Activated CD4-positive, alpha-beta T cell treated with anti-CD3 and anti-CD28 coated beads, Interleukin-10, Interleukin-2, amounts not matched to agents 100 ng/mL and 50 ng/mL, durations not matched to agents 16 hours and 8 hours (primary cell): ENCODE measurements around the gene KCNH2.

ENCODE experiments used
- DNase-seq: peaks from one replicate; pipeline ENCODE4 v3.0.0-alpha.2; 2020

Gene KCNH2

DNA sequence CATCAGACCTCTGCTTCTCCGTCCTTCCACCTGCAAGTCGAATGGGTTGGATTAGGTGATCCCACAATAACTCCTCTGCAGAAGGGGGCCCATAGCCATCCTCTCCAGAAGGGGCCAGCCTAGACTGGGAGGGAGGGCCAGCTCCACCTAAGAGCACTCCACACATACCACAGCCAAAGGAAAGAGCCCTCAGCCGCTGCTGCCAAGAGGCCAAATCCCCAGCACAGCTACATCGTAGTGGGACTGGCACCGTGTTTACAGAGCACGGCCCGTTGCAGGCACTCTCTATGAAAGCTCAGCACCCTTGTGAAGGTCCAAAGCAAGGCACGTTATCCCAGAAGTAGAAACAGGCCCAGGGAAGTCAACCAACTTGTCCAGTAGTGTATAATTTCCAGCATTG, 5.4 kb downstream of the KCNH2 start:
- DNase-seq = no peak

DNA sequence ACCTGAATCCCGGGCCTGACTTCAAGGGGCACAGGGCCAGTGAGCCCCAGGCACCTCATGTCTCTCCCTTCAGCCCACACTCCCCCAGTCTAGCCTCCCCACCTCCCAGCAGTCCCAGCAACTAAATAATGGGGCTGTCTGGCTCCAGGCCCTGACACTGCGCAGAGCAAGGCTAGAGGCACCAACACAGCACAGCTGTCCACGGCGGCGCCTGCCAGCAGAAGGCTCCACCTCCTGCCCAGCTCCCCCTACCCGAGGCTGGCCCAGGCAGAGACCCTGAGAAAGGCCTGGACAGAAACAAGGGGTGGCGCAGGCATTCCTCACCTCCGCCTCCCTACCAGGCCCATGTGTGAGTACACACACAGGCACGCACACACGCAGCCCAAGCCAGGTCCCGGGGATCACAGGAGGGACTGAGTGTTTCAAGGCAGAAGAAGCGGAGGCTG, 6.1 kb downstream of the KCNH2 start:
- DNase-seq = no peak

DNA sequence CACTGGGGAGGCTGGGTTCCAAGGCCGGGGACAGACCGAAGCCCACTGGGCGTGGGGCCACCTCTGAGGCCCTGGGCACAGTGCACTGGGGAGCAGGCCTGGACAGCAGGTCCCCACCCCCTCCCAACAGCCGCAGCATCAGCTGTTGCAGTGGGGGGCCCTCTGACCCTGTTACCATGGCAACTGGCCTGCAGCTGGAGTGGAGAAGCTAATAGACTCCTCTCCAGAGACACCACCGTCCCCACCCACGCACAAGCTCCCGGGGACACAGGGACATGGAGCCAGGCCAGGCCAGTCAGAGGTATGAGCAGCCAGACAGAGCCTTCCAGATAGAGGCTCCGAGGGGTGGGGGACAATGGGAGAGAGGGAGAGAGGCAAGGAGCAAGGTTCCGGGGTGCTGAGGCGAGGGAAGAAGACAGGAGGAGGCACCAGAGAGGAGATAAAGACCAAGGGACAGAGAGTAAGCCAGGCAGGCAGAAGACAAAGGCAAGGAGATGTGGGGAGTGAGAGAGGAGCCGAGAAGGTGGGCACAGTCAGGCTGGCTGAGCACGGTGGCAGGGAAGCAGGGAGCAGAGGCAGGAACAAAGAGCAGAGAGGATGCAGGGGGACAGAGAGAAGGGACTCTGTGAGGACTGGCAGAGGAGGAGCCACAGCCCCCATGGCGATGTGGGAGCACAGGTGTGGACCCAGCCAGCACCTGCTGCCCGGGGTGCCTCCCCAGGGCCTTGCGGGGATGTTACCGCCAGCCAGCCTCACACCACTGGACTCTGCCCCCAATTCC, 6.7 kb downstream of the KCNH2 start:
- DNase-seq = no peak

DNA sequence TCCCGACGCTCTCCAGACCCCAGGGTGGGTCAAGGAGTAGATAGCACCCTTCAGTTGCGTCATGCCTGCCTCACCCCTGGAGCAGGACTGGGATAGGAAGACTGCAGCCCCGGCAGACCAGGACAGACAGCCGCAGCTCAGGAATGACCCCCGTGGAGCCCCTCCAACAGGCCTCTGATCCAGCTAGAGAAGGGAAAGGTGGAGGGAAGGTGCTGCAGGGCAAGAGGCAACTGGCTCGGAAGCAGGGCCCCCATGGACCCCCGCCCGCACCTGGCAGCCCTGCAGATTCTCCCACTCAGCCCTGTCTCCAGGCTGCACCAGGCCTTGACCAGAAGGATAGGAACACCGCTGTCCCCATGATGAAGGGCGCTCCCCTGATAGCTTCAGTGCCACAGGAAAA, 7.7 kb downstream of the KCNH2 start:
- no peak for DNase-seq

DNA sequence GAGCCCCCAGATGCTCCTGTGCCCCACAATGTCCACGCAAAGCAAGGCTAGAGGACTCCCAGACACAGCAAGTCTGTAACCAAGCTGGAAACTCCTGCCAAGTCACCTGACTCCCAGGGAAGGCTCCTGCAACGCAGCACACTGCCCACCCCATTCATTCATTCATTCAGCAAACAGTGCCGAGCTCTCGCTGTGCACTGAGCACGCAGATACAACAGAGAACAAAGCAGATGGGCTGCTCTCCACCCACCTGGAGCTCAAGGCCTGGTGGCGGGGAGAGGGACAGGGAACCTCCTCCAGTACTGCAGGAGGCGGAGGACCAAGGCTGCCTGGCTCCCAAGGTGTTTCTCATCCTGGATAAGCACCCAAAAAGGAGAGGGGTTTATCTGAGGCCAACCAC, 8.6 kb downstream of the KCNH2 start:
- no peak for DNase-seq

DNA sequence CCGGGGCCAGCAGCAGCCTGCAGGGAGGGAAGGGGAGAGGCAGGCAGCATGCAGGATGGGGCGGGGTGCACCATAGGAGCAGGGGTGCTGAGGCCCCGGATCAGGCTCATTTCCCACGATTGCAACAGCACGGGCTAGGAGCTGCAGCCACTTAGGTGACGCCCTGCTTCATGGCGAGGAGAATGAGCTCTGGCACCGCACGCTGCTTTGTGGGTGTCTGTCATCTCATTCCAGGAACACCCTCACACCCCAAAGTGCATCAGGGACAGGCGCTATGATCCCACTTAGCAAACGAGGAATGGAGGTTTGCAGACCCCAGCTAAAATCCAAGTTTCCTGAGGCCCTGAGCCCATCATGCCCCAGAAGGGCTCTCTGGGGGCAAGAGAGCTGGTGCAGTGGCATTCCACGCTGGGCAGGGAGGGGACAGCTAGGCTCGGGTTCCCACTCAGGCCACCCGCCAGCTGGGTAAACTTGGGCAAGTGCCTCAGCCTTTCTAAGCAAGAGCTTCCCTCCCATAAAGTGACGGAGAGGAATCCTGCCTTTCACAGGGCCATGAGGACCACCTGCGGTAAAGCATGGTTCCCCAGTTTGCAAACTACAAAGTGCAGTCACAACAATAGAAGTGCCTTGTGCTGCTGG, 9.3 kb downstream of the KCNH2 start:
- DNase-seq = no peak

DNA sequence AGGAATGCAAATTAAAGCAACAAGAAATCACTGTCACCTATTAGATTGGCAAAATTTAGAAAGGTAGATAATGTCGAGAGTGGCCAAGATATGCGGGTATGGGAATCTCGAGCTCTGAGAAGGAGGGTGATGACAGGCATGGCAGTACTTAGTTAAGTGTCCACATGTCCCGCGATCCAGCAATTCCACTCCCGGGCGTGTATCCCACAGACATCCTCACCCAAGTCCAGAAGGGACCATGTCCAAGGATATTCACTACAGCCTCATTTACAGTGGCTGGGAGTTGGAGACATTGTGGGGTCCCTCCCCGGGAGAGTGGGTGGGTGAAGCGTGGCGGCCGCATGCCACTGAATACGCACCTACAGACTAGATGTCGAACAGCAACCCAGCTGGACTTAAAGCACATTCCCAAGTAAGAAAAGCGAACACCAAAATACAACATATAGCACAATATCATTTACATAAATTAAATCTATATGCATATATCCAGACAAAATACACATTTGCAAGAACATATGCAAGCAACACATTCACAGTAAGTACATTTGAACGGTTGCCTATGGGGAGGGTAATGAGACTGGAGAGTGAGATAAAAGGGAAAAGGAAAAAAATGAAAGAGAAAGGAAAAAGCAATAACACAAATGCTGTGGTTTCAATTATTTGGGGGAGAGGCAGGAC, 9.9 kb downstream of the KCNH2 start:
- no peak for DNase-seq

DNA sequence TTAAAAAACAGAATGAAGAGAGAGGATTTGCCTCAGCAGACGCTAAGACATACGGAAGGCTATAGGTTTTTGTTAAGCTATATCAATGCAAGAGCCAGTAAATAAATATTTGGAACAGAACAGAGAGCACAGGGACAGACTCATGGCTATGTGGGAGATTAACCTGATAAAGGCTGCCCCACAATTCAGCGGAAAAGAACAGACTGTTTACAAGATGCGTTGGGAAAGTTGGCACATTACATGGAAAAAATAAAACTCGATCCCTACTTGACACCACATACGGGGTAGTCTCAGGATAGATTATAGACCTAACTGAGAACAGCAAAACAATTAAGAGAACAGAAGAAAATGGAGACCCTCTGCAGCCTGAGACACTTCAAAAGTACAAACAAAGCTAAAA, 10.8 kb downstream of the KCNH2 start:
- no peak for DNase-seq

DNA sequence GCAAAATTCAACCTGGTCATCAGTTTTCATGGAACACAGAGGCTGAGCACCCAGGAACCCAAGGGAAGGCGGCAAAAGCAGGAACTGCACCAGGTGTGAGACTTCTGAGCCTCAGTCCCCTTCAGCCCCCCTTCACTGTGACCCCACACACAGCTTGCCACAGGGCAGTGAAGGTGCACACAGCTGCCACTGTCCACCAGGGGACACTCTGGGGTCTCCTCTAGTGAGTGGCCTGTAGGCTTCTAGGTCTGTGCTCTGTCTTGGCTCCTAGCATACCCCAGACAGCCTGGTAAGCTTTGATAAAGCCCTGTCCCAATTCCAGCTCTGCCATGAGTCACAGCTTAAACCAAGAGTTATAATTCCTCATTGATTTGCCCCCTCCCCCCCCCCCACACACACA, 12.1 kb downstream of the KCNH2 start:
- DNase-seq = no peak

DNA sequence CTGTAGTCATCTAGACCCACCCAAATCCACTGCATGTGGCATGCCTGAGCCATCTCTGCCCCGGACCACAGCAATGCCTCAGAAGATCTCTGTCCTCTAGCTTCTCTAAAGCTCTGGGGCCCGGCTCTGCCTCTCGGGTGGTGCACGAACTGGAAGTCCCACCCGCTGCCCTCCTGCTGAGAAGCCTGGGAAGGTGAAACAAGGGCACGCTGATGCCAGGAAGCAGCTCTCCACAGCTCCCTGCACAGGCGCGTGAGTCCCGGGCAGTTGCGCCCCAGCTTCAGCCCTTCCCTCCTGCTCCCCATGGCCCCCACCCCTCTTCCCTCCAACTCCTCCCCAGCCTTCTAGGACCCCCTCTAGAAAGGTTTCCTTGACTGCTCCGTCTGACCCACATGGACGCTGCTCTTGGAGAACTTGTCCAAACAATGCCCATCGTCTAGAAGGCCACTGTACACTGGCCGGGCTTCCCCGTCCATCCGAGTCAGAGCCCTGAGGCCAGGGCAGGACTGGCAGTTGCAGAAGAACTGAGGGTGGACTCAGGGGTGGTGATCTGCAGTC, 12.8 kb downstream of the KCNH2 start:
- DNase-seq = no peak

DNA sequence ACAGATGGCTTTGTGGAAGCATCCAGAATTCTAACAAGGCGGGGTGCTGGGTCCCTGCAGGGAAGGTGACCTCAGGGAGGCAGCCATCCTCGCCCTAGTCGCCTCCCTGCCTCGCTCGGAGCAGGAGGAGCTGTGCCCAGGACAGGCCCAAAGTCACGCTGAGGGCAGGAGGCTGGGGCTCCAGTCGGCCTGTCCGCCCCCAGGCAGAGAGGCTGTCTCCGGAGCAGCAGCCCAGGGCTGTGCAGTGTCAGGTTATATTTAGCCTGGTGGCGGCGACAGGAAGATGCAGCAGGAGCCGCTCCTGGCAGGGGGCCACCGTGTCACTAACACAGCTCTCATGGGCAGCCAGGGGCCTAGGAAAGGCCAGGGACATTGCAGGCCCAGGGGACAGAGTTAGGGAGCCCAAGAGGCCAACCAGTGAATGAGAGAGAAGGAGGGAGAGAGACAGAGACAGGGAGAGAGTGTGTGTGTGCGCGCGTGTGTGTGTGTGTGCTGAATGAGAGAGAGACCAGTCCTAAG, 13.5 kb downstream of the KCNH2 start:
- DNase-seq = no peak

DNA sequence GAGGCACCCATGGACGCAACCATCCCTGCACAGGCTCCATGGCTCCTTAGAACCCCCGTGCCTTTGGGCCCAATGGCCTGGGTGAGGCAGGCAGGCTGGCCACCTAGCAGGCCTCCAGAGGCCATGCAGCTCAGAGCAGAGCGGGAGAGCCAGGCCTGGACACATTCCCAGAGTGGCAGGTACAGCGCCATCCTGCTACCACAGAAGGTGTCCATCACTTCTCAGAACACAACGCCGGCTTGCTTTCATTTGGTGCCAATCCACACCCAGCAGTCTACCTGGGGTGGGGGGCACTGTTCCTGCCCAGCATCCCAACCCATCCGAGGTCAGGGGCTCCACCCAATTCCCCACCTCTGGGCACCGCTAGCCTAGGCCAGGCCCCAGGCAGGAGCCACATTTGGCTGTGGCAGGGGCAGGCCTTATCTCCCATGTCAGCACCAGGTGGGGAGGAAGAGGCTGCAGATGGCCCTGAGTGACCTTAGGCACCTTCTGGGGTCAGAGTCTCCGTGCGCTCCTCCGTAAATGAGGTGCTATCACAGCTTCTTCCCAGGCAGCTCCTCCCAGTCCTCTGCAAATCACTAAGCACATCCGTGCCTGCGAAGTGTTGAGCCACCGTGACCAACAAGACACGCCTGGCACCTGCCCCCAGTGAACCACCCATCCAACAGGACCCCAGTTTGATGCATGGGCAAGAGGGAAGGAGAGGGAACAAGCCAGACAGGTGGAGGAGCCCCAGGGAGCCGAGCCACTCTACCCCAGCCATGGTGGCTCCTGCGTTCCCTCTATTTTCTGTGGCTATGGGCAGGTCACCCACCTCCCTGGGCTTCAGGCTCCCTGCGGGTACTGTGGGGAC, 14.2 kb downstream of the KCNH2 start:
- no peak for DNase-seq

DNA sequence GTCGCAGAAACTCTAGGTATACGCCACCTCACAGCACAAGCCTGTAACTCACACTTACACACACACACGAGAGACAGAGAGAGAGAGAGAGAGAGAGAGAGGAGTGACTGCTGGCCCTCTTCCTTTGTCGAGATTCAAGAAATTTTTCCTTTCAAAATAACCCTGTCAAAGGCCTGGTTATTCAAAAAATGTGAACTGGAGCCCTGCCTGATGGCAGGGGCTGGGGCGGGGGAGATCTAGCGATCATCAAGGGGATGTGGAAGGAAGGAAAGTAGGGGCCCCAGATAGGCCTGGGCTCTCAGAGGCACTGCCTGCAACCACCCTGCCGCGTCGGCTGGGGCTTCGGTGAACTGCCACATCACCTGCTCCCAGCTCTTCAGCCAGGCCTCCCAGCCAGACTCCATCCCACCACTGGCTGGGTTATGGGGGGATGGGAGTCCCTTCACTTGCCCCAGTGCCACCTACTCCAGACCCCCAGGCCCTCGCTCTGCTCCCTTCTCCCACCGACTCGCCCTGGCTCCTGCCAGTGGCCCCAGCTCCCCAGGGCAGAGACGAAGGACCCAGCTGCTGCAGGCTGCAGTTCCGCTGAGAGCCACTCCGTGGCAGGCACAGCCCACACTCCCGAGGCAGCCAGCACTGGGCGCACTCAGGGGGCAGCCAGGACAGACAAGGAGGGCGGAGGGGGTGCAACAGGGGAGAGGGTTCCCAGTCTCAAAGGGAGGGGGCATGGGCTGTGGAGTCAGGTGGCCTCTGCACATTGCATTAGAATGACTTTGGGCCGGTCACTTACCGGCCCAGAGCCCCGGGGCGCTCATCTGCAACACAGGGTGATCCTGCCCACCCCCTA, 15.3 kb downstream of the KCNH2 start:
- DNase-seq = peak; percentile 55

DNA sequence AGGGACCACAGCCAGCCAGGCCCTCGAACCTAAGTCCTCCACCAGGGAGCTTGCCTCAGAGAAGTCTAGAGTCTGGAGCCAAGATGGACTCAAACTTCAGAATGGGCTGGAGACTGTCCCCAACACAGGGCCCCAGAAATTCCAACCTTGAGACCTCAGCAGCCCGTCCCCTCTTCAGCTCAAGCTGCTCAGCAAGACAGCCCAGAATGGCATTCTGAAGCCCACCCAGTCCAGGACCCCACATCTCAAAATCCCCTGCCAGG, 15.9 kb downstream of the KCNH2 start:
- DNase-seq = no peak

DNA sequence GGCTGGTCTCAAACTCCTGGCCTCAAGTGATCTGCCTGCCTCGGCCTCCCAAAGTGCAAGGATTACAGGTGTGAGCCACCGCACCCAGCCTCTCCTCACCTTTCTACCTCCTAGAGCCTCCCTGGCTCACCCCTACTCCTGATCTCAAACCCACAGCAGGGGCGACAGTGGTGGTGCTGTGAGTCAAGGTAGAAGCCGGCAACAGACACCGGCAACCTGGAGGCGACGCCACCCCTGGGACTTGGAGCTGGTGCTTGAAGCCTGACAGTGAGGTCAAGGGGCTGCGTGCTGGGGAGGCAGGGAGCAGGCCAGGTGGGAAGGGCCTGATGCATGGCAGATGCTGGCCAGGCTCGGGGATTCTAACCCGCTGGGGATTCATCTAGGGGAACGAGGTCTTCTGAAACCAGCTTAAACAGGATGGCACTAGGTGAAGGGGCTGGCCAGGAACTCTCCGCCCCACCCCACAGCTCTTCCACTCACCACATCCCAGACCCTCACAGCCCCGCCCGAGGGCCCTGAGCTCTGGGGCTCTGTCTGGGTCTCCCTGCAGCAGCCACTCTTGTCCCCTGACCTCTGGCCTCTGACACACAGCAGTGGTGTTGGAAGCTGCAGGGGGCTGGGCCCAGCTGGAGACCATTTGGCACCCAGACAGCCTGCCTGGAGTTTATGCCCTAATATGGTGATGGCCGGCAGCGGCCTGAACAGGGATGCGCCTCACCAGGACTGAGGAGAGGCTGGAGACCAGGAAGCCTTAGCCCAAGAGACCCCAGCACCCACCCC, 16.4 kb downstream of the KCNH2 start:
- no peak for DNase-seq

DNA sequence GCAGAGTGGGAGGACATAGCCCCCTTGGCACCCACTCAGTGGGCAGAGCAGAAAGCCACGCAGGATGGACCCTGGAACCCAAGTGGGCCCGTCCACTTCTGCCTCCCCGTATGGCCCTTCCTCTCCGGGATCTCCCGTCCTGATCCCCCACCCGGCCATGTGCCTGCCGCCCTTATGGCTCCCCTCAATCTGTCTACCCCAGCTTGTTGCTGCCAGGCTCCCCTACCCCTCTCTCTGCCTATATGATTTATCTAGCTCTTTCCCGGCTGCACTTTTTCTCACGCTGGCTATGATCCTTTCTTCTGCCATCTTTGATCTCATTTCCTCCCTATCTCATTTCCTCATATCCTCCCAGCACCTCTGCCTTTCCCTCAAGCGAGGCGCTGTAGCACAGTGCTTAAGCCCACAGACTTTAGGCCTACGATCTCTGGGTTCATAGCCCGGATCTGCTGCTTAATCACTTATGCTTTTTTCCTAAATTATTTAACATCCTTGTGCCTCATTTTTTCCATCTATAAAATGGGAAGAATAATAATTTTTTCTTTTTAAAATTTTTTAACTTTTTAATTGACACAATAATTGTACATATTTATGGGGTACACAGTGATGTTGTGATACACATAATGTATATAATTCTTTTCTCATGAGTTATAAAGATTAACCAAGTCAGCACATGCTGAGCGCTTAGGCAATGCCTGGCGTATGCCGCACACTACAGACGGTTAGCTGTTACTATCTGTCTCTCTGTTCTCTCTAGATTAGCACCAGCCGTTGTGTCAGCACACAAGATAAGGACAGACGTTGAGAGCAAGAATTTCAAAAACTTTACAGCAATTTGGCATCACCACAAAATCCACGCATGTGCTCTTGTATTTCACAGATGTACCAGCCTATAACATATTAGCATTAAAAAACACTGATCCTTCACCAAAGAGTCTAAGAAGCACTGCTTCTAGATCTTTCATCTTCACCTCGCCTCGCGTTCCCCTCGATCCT, 18.1 kb downstream of the KCNH2 start:
- peak; percentile 20 for DNase-seq

DNA sequence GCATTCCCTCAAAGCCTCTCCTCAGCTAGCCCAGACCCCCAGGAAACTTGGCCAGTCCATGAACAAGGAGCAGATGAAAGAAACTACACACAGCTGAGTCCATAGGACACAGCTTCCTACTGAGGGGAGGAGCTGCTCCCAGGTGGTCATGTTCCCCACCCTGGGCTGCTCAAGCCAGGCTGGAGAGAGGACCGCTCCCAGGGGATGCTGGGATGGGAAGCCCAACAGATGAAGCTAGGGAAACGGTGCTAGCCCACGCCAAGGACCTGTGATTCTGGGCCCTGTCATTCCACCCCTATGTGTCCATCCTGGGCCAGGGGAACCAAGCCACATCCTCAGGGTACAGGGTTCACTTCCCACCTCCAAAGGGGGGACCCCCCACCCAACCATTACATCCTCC, 19.0 kb downstream of the KCNH2 start:
- DNase-seq = no peak

DNA sequence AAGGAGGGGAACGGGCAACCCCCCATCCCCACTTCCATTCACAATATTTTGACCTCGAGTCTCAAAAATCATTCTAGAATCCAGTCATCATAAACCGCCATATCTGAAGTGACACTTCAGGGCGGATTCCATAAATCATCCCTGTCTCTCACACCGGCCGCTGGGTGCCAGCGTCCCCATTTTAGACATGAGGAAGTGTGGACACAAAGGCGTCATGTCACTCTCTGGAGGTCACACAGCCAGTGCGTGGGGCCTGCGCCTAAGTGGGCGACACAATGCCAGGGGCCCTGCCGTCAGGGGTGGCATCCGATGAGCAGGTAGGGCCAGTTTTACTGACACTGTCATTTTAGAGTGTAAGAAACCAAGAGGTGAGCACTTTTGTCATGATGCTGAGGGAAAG, 19.5 kb downstream of the KCNH2 start:
- no peak for DNase-seq

DNA sequence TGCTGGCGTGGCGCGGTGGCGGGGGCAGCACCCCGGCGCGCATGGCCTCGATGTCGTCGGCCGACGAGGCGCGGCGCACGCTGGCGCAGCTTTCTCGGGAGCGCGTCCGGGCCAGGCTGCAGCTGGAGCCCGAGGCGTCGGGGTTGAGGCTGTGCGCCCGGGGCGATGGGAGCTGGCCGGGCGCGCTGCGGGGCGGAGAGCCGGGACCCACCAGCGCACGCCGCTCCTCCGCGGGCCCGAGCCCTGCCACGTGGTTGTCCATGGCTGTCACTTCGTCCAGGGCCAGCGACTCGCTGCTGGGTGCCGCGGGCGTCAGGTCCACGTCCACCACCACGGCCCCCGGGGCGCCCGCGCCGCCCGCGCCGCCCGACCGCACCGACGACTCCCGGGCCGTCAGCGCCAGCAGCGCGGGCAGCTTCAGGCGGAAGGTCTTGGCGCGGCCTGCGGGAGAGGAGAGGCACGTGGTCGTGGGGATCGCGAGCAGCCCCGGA, 20.0 kb downstream of the KCNH2 start:
- DNase-seq = no peak
